Measurements from ENCODE around the gene ST6GALNAC1. TPM values are rescaled to one million over a fixed set of nuclear protein-coding genes. Genes with fewer than 3 reads are reported as not detected.

ST6GALNAC1 gene
- total and polyA plus RNA-seq, 12 donors = 0.25 to 0.88 (median 0.47) TPM; not detected in 7

- no peaks in the 10 kb centered on the region for H3K9me3 ChIP-seq (replicated peaks in 1 of 3)
- no peak overlapping the region for H3K4me3 ChIP-seq
- no peak for DNase-seq
- no peaks in the 10 kb centered on the region for H3K4me1 ChIP-seq (replicated peaks in 1 of 2)
- no peak overlapping the region for H3K27ac ChIP-seq
- intact Hi-C loops (cut with DNase I) = no loop called here
- H3K36me3 ChIP-seq (replicated peaks in 1 of 2) = no peaks in the 10 kb centered on the region
- WGBS, 4 donors = 80 to 93% (median 89%) methylated on average over 5 of the region's 5 CpGs
- H3K27me3 ChIP-seq = no peaks in the 10 kb centered on the region
- no peak for TF ChIP-seq POLR2A (IDR thresholded peaks at IDR 0.05)
- TF ChIP-seq, protein P1, sequence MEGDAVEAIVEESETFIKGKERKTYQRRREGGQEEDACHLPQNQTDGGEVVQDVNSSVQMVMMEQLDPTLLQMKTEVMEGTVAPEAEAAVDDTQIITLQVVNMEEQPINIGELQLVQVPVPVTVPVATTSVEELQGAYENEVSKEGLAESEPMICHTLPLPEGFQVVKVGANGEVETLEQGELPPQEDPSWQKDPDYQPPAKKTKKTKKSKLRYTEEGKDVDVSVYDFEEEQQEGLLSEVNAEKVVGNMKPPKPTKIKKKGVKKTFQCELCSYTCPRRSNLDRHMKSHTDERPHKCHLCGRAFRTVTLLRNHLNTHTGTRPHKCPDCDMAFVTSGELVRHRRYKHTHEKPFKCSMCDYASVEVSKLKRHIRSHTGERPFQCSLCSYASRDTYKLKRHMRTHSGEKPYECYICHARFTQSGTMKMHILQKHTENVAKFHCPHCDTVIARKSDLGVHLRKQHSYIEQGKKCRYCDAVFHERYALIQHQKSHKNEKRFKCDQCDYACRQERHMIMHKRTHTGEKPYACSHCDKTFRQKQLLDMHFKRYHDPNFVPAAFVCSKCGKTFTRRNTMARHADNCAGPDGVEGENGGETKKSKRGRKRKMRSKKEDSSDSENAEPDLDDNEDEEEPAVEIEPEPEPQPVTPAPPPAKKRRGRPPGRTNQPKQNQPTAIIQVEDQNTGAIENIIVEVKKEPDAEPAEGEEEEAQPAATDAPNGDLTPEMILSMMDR (IDR thresholded peaks at IDR 0.05) = no peak
Observed at GRCh38 chr17:76635039-76635438, 8.5 kb downstream of the ST6GALNAC1 start.

- no peak for DNase-seq
- intact Hi-C loops (cut with DNase I) = no loop called here
- Histone ChIP-seq H3K4me3 (no peak overlapping the region), H3K27ac (no peak overlapping the region), H3K9me3 (replicated peaks in 1 of 3) (no peaks in the 10 kb centered on the region), H3K36me3 (replicated peaks in 1 of 2) (no peaks in the 10 kb centered on the region), H3K27me3 (no peaks in the 10 kb centered on the region), H3K4me1 (replicated peaks in 1 of 2) (no peaks in the 10 kb centered on the region)
- TF ChIP-seq, protein P1 (IDR thresholded peaks at IDR 0.05) = no peak
- no peak for TF ChIP-seq POLR2A (IDR thresholded peaks at IDR 0.05)
- 88 to 90% (median 90%) methylated on average over 14 of the region's 14 CpGs for WGBS, 4 donors
Observed at GRCh38 chr17:76633628-76634328, 9.8 kb downstream of the ST6GALNAC1 start.

DNA sequence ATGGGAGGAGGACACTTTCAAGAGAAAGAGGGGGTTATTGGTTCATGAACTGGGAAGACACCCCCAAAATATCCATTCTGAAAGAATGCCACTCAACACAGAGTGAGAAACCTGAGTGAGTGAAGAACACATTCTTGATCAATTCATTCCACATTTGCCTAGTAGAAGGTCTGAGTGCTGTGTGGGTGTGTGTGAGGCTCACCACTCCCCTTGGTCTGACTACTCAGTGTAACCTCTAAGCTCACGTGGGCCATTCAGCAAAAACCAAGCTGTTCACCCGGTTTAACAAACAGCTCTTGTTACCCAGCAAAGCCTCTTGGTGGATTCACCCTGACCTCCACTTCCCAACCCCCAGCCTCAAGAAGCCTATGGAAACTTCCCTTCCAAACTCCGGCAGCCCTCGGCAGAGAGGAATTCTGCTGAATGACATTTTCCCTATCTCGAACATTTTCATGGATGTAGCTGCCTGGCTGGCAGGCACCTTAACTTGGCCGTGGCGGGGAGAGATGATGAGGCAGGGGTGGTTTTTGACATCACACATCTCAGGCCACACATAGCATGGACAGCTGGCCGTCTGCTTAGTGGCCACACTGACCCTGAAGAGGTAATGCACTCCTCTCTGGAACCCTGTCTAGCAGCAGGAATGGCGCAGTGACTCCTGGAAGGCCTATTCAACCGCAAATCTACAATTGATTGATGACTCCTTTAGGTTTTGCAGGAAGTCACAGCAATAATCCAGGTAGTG is 11.6 kb downstream of the ST6GALNAC1 start:
- H3K4me1 ChIP-seq (replicated peaks in 1 of 2) = no peaks in the 10 kb centered on the region
- H3K27me3 ChIP-seq = no peaks in the 10 kb centered on the region
- no peaks in the 10 kb centered on the region for H3K36me3 ChIP-seq (replicated peaks in 1 of 2)
- no peak overlapping the region for H3K27ac ChIP-seq
- no peak for DNase-seq
- H3K4me3 ChIP-seq = no peak overlapping the region
- H3K9me3 ChIP-seq (replicated peaks in 1 of 3) = no peaks in the 10 kb centered on the region
- 84 to 92% (median 88%) methylated on average over 8 to 10 of the region's 10 CpGs for WGBS, 4 donors
- intact Hi-C loops (cut with DNase I) = no loop called here
- TF ChIP-seq POLR2A (IDR thresholded peaks at IDR 0.05) = no peak
- TF ChIP-seq, protein P1 (IDR thresholded peaks at IDR 0.05) = no peak

DNA sequence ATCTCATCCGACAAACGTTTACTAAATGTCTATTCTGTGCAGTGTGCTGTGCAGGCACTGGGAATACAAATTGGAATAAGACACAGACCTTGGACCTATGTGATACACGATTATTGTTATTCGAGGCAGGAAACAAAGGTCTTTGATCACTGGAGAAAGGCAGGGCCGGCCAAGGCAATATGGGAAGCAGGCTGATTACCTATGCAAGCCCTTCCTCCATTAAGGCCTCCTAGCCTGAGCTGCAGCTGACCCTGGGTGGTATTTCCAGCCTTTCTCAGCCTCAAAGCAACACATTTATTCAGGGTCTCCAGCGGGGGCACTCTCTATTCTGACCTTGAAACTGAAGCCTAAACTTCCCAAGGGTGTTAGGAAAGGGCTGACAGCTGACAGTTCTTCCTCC is 13.4 kb downstream of the ST6GALNAC1 start:
- no peak for TF ChIP-seq POLR2A (IDR thresholded peaks at IDR 0.05)
- TF ChIP-seq, protein P1 (IDR thresholded peaks at IDR 0.05) = no peak
- H3K27ac ChIP-seq = no peak overlapping the region
- H3K9me3 ChIP-seq (replicated peaks in 1 of 3) = no peaks in the 10 kb centered on the region
- no peaks in the 10 kb centered on the region for H3K4me1 ChIP-seq (replicated peaks in 1 of 2)
- no peak overlapping the region for H3K4me3 ChIP-seq
- WGBS, 4 donors = 69 to 79% (median 71%) methylated on average over 6 of the region's 6 CpGs
- H3K27me3 ChIP-seq = no peaks in the 10 kb centered on the region
- H3K36me3 ChIP-seq (replicated peaks in 1 of 2) = no peaks in the 10 kb centered on the region
- DNase-seq = peak in 1 of 7 donors; percentile 3
- intact Hi-C loops (cut with DNase I) = no loop called here

Measured in adrenal gland (tissue), 12 donors.